ENCODE results near the gene CAMK2N2. TPM values are rescaled to one million over a fixed set of nuclear protein-coding genes. Genes with fewer than 3 reads are reported as not detected.

The CAMK2N2 gene
- total and polyA plus RNA-seq, 9 of the 15 experiments (the other 6 are each of a cell fraction or from before 2014, with no cell fraction given) = 0.08 to 0.22 (median 0.11) TPM; not detected in 5

DNA sequence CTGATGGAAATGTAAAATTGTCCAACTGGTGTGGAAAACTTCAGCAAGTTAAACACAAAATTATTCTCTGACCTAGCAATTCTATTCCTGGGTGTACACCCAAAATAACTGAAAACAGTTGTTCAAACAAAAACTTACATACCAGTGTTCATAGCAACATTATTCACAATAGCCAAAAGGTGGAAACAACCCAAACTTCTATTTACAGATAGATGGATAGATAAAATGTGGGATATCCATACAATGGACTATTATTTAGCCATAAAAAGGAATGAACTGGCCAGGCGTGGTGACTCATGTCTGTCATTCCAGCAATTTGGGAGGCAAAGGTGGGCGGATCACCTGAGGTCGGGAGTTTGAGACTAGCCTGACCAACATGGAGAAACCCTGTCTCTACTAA is 38.8 kb downstream of the CAMK2N2 start (continued):
- TF ChIP-seq ZNF175 (CRISPR knock-in tag; IDR thresholded peaks at IDR 0.05; ENCODE audit: low read depth) = no peak
- TF ChIP-seq, protein P1, sequence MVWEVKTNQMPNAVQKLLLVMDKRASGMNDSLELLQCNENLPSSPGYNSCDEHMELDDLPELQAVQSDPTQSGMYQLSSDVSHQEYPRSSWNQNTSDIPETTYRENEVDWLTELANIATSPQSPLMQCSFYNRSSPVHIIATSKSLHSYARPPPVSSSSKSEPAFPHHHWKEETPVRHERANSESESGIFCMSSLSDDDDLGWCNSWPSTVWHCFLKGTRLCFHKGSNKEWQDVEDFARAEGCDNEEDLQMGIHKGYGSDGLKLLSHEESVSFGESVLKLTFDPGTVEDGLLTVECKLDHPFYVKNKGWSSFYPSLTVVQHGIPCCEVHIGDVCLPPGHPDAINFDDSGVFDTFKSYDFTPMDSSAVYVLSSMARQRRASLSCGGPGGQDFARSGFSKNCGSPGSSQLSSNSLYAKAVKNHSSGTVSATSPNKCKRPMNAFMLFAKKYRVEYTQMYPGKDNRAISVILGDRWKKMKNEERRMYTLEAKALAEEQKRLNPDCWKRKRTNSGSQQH (CRISPR knock-in tag; IDR thresholded peaks at IDR 0.05) = no peak
- no peak for TF ChIP-seq ETS2 (tag; IDR thresholded peaks at IDR 0.05; ENCODE audit: borderline replicate concordance, poor library complexity, severe bottlenecking)
- TF ChIP-seq ZNF76 (CRISPR knock-in tag; IDR thresholded peaks at IDR 0.05; ENCODE audit: borderline replicate concordance) = no peak
- no peak for TF ChIP-seq HNRNPH1 (optimal IDR thresholded peaks at IDR 0.05; ENCODE audit: low read depth, low read length)
- TF ChIP-seq, protein P2, sequence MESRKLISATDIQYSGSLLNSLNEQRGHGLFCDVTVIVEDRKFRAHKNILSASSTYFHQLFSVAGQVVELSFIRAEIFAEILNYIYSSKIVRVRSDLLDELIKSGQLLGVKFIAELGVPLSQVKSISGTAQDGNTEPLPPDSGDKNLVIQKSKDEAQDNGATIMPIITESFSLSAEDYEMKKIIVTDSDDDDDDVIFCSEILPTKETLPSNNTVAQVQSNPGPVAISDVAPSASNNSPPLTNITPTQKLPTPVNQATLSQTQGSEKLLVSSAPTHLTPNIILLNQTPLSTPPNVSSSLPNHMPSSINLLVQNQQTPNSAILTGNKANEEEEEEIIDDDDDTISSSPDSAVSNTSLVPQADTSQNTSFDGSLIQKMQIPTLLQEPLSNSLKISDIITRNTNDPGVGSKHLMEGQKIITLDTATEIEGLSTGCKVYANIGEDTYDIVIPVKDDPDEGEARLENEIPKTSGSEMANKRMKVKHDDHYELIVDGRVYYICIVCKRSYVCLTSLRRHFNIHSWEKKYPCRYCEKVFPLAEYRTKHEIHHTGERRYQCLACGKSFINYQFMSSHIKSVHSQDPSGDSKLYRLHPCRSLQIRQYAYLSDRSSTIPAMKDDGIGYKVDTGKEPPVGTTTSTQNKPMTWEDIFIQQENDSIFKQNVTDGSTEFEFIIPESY (CRISPR knock-in tag; IDR thresholded peaks at IDR 0.05) = no peak

DNA sequence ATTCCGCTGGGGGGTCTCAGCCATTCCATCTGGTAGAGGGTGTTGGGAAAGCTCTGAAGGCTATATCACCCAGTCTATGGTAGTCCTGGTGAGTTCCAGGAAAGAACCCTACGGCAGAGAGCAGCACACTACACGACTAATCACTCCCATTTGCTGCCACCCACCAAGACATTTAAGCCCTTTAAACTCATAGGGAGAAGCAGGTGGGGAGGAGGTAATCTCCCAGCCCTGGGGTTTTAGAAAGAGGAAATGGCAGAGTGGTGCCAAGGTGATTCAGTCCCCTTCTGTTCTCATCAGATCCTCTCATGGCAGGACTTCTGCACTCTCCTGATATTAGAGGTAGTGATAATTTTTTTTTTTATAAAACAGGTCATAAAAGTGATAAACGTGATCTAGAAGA is 42.5 kb downstream of the CAMK2N2 start:
- TF ChIP-seq CEBPG (CRISPR knock-in tag; IDR thresholded peaks at IDR 0.05) = no peak
- no peak for TF ChIP-seq CEBPG (tag; conservative IDR thresholded peaks at IDR 0.05 in 1 of 2, IDR thresholded peaks at IDR 0.05 in 1 of 2)
- 0 out of 2 replicates have a peak, but pooled peaks have one; percentile 24 for TF ChIP-seq SPI1 (IDR thresholded peaks at IDR 0.05; ENCODE audit: borderline replicate concordance, low read depth, low read length)
- Histone ChIP-seq H3K9ac (ENCODE audit: insufficient read depth in 1 of 2, low read depth in 2 of 2, low read length in 2 of 2) (no peak overlapping the region), H4K20me1 (replicated peaks; ENCODE audit: control insufficient read depth, insufficient read depth, low read length) (no peaks in the 10 kb centered on the region), H3K9me1 (ENCODE audit: control insufficient read depth, insufficient read depth, low read length) (no peaks in the 10 kb centered on the region), H2AFZ (ENCODE audit: low read depth, low read length) (no peak overlapping the region), H3K4me3 (no peak overlapping the region), H3K9me3 (replicated peaks; ENCODE audit: control insufficient read depth, insufficient read depth, low read depth, low read length) (no peaks in the 10 kb centered on the region), H3K27me3 (ENCODE audit: control insufficient read depth in 2 of 2, insufficient read depth in 2 of 2, low read length in 2 of 2) (peaks cover 24 to 38% of the 10 kb centered on the region in 2 experiments; a peak in 4 of 5 replicates), H3K36me3 (ENCODE audit: control insufficient read depth, insufficient read depth, low read length) (no peaks in the 10 kb centered on the region), H3K27ac (ENCODE audit: extremely low read depth, low read depth, low read length) (no peak overlapping the region), H3K79me2 (ENCODE audit: control insufficient read depth, insufficient read depth, low read length) (no peaks in the 10 kb centered on the region), H3K4me1 (replicated peaks in 1 of 2; ENCODE audit: control insufficient read depth in 2 of 2, insufficient read depth in 2 of 2, low read length in 2 of 2) (no peaks in the 10 kb centered on the region), H3K4me2 (ENCODE audit: insufficient read depth, low read length) (no peak overlapping the region)
- FAIRE-seq = no peak
- WGBS (ENCODE audit: insufficient coverage, low coverage, missing lambda C conversion rate) = 0% methylated on average over 4 of the region's 4 CpGs
- in situ Hi-C loops (cut with MboI) (no loop called here), intact Hi-C loops (cut with micrococcal nuclease) (no loop called here)
- no TSS peak for BruUV-seq (replicated peaks)
- CTCF ChIA-PET (ENCODE audit: low intra/inter-chr PET ratio) = no interaction called here
- no peak for ATAC-seq
- POLR2A ChIA-PET = interaction anchor here (0.5 to 1.5 kb wide), 3 partner anchors 9 to 357 kb away, joined by 3 read pairs; no protein-coding TSS in a partner anchor
- DNase-seq (ENCODE audit: extremely low read depth in 1 of 4, low spot score in 3 of 4) = no peak

Measured in K562 (cell line).